ENCODE data around the gene FASTKD2.

DNA sequence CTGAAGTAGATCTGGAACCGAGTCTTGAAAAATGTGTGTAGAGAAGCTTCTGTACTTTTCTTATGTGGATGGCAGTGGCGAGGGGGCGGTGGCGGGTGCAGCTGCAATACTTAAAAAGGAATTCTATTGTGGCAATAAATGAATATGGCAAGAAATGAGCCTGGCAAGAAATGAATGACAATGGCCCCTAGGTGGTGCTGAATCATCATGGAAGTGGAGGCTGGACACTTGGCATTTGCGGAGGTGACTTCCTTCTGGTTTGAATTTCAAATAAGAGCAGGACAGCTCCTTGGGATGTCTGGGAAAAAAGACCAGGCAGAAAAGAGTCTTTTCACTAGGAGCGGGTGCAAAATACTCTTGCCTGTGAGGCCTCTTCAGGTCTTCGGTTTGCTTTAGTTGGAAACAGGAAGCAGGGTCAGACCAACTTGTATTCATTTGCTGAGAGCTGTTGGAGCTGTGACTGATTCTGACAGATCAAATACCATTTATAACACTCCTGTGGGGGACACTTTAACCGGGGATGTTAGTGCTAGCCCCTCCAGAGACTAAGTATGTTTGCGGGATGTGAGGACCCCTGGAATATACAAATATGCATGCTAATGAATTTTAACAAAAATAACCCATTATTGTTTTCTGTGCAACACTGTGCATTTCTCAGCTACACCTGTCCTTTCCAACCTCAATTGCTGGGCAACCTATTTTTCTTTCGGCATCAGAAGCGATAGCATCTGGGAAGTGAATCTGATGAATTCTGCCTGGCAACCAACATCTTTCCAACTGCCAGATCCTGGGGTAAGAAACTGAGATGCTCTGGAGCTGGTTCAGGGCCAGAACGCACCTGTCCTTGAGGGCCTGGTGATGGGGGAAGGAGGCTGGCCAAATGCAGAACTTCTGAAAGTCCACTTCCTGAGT is 35.4 kb downstream of the FASTKD2 start:
- TF ChIP-seq CTCF (conservative IDR thresholded peaks at IDR 0.05; ENCODE audit: low read depth, low read length) (peak; percentile 89), EZH2 (IDR thresholded peaks at IDR 0.05; ENCODE audit: low read length, unreplicated experiment) (no peak), EZH2phosphoT487 (IDR thresholded peaks at IDR 0.05; ENCODE audit: borderline replicate concordance, low read length) (no peak)
